ENCODE measurements around the gene SKAP1. TPM values are rescaled to one million over a fixed set of nuclear protein-coding genes. Genes with fewer than 3 reads are reported as not detected.

Gene SKAP1
- total and polyA plus RNA-seq, 4 donors: 1.4 to 4.9 (median 2.5) TPM

- 1 to 2% methylated on average over 23 of the region's 23 CpGs for WGBS, 2 donors
- ATAC-seq (ENCODE audit: insufficient read depth, low FRiP score): peak; percentile 43
These were observed 329.4 kb downstream of the SKAP1 start for GRCh38 chr17:48100591-48101011.

GRCh38 chr17:48100160-48100559, 329.9 kb downstream of the SKAP1 start:
- peaks cover 0 to 10% (median 2%) of the 10 kb centered on the region in 5 donors for H3K4me1 ChIP-seq (ENCODE audit: control insufficient read depth in 5 of 5, insufficient read depth in 5 of 5, low read length in 5 of 5)
- no peak for TF ChIP-seq CTCF (IDR thresholded peaks at IDR 0.05; ENCODE audit: control extremely low read depth, extremely low read depth)
- DNase-seq: no peak
- H3K36me3 ChIP-seq (ENCODE audit: control insufficient read depth in 4 of 4, insufficient read depth in 4 of 4, low read length in 4 of 4): no peaks in the 10 kb centered on the region
- H3K4me3 ChIP-seq: peak overlapping the region; percentile 55
- peak overlapping the region in 1 of 2 donors; percentile 84 for H3K27ac ChIP-seq (ENCODE audit: low read depth in 1 of 2, low read length in 1 of 2)
- no peak for ATAC-seq (ENCODE audit: insufficient read depth, low FRiP score)
- no peaks in the 10 kb centered on the region for H3K27me3 ChIP-seq (ENCODE audit: control insufficient read depth in 3 of 3, insufficient read depth in 3 of 3, low read length in 2 of 3)
- H3K9ac ChIP-seq (ENCODE audit: insufficient read depth in 1 of 2, low read length in 2 of 2): peak overlapping the region; percentile 45 to 63
- WGBS, 2 donors: 52 to 67% methylated on average over 10 of the region's 10 CpGs
- no peaks in the 10 kb centered on the region for H3K9me3 ChIP-seq (ENCODE audit: control insufficient read depth in 4 of 4, insufficient read depth in 3 of 4, low read length in 3 of 4)

More at GRCh38 chr17:48100591-48101011, 329.4 kb downstream of the SKAP1 start:
- H3K36me3 ChIP-seq (ENCODE audit: control insufficient read depth in 4 of 4, insufficient read depth in 4 of 4, low read length in 4 of 4): no peaks in the 10 kb centered on the region
- no peaks in the 10 kb centered on the region for H3K27me3 ChIP-seq (ENCODE audit: control insufficient read depth in 3 of 3, insufficient read depth in 3 of 3, low read length in 2 of 3)
- peaks cover 0 to 10% (median 2%) of the 10 kb centered on the region in 5 donors for H3K4me1 ChIP-seq (ENCODE audit: control insufficient read depth in 5 of 5, insufficient read depth in 5 of 5, low read length in 5 of 5)
- H3K4me3 ChIP-seq: peak overlapping the region; percentile 55
- H3K9me3 ChIP-seq (ENCODE audit: control insufficient read depth in 4 of 4, insufficient read depth in 3 of 4, low read length in 3 of 4): no peaks in the 10 kb centered on the region
- TF ChIP-seq CTCF (IDR thresholded peaks at IDR 0.05; ENCODE audit: control extremely low read depth, extremely low read depth): no peak
- peak overlapping the region; percentile 45 to 63 for H3K9ac ChIP-seq (ENCODE audit: insufficient read depth in 1 of 2, low read length in 2 of 2)
- peak overlapping the region; percentile 79 to 84 for H3K27ac ChIP-seq (ENCODE audit: low read depth in 1 of 2, low read length in 1 of 2)
- peak in 2 of 3 donors; percentile 84 for DNase-seq

GRCh38 chr17:48095611-48096010, 334.4 kb downstream of the SKAP1 start:
- ATAC-seq (ENCODE audit: insufficient read depth, low FRiP score) (no peak), DNase-seq (no peak)
- 91 to 92% methylated on average over 4 of the region's 4 CpGs for WGBS, 2 donors

More at GRCh38 chr17:48095611-48096010, 334.4 kb downstream of the SKAP1 start:
- H3K9ac ChIP-seq (ENCODE audit: insufficient read depth in 1 of 2, low read length in 2 of 2): no peak overlapping the region
- H3K36me3 ChIP-seq (ENCODE audit: control insufficient read depth in 4 of 4, insufficient read depth in 4 of 4, low read length in 4 of 4): peaks cover 1 to 4% (median 2%) of the 10 kb centered on the region in 4 donors
- H3K27ac ChIP-seq (ENCODE audit: low read depth in 1 of 2, low read length in 1 of 2): no peak overlapping the region
- H3K9me3 ChIP-seq (ENCODE audit: control insufficient read depth in 4 of 4, insufficient read depth in 3 of 4, low read length in 3 of 4): no peaks in the 10 kb centered on the region
- no peaks in the 10 kb centered on the region for H3K27me3 ChIP-seq (ENCODE audit: control insufficient read depth in 3 of 3, insufficient read depth in 3 of 3, low read length in 2 of 3)
- TF ChIP-seq CTCF (IDR thresholded peaks at IDR 0.05; ENCODE audit: control extremely low read depth, extremely low read depth): no peak
- H3K4me1 ChIP-seq (ENCODE audit: control insufficient read depth in 5 of 5, insufficient read depth in 5 of 5, low read length in 5 of 5): peaks cover 0 to 7% (median 2%) of the 10 kb centered on the region in 5 donors
- H3K4me3 ChIP-seq: no peak overlapping the region
